ENCODE results near the gene KIAA0513.

- TF ChIP-seq CTCF (conservative IDR thresholded peaks at IDR 0.05; ENCODE audit: low read length) (no peak), EZH2phosphoT487 (IDR thresholded peaks at IDR 0.05; ENCODE audit: borderline replicate concordance) (no peak)
These were observed 45.4 kb downstream of the KIAA0513 start for GRCh38 chr16:85072947-85073346.
